GM12873 (cell line): ENCODE data around the gene TMEM30B.

ENCODE experiments used
- TF ChIP-seq, protein P1 (sequence below): IDR thresholded peaks from 2 replicates; pipeline ENCODE4 v1.5.1; 2012; ENCODE audit warnings: low read depth, mild to moderate bottlenecking, moderate library complexity, low read length, control low read depth; ENCODE audit not compliant: insufficient read depth; ENCODE audit errors: missing control alignments

TMEM30B gene

DNA sequence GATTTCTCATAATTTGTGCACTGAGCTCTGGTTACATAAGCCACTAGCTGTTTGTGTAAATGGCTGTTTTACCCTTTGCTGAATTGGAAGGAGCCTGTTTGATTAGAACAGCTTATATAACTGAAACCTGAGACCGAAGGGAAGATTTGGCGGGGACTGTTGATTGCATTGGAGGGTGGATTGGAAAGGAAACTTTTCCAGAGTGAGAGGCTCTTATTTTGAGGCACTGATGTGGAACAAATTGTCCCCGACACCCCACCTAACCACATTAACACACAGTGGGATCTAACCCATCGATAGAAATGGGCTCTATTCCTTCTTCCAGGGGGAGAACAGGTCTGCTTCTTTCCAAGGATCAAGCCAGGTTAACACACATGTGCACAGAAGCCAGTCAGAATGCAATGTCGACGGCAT is 51.7 kb downstream of the TMEM30B start:
- TF ChIP-seq, protein P1, sequence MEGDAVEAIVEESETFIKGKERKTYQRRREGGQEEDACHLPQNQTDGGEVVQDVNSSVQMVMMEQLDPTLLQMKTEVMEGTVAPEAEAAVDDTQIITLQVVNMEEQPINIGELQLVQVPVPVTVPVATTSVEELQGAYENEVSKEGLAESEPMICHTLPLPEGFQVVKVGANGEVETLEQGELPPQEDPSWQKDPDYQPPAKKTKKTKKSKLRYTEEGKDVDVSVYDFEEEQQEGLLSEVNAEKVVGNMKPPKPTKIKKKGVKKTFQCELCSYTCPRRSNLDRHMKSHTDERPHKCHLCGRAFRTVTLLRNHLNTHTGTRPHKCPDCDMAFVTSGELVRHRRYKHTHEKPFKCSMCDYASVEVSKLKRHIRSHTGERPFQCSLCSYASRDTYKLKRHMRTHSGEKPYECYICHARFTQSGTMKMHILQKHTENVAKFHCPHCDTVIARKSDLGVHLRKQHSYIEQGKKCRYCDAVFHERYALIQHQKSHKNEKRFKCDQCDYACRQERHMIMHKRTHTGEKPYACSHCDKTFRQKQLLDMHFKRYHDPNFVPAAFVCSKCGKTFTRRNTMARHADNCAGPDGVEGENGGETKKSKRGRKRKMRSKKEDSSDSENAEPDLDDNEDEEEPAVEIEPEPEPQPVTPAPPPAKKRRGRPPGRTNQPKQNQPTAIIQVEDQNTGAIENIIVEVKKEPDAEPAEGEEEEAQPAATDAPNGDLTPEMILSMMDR, result no peak

DNA sequence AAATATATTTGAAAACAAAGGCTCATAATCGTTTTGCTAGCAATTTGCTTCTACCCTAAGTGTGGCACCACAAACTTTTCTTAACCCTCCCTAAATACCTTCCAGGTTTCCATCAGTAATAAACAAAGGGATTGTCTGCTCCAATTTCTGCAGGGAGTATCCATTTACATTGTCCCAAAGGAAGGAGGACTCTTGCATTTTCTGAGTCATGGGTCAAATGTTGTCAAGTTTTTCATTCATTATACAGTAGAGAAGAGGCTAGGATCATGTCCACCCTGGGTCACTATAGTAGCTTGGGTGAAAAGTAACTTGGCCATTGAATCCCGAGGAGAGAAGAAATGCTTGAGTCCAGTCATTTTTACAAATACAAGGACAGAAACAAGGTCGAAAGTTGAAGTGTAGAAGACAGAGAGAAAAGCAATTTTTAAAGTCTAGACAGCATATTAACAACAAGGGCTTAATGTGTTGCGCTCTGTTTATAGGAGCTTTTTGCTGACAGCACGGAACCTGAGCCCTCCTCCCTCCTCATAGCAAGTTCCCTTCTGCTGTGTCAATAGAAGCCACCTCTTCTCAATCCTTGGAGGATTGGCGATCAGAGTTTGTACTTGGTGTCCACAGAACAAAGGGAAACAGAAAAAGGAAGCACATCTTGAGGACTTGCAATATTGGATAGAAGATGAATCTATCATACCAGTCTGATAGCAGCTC is 53.1 kb downstream of the TMEM30B start:
- TF ChIP-seq, protein P1, result no peak
